ENCODE results near the gene KLHDC4. TPM values are rescaled to one million over a fixed set of nuclear protein-coding genes. Genes with fewer than 3 reads are reported as not detected.

The KLHDC4 gene
- total RNA-seq, 1 experiment from 2014 or later: 76.2 TPM

DNA sequence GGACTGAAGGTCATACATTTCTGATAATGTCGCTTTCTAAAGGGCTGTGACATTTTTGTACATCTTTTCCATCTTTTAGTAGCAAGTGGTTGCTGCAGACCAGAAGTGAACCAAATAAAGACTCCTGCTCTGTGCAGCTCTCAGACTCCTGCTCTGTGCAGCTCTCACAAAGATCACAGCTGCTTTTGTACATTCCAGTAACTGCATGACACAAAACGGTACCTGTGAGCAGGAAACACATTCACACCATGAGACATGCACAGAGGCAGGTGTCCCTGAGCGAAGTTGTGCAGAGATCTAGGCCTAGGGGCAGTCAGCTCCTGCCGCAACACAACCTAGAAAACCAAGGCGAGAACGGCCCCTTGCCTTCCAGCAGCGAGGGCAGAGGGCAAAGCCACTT lies 67.5 kb downstream of the KLHDC4 start:
- Histone ChIP-seq H4K91ac (ENCODE audit: insufficient read length, low read depth, low read length) (no peak overlapping the region), H4K20me1 (ENCODE audit: control insufficient read depth, insufficient read depth, insufficient read length) (no peaks in the 10 kb centered on the region), H3K79me1 (ENCODE audit: insufficient read depth, low read depth, low read length, poor library complexity, severe bottlenecking) (no peaks in the 10 kb centered on the region), H2BK20ac (ENCODE audit: low read depth, low read length, poor library complexity, severe bottlenecking) (no peak overlapping the region), H2AK5ac (ENCODE audit: insufficient read length, low read length) (no peak overlapping the region), H3K23me2 (ENCODE audit: insufficient read length, low read depth, low read length, poor library complexity, severe bottlenecking) (no peaks in the 10 kb centered on the region), H3T11ph (ENCODE audit: low read length) (no peak overlapping the region), H3K4me1 (ENCODE audit: insufficient read depth, low read length) (no peaks in the 10 kb centered on the region), H3K14ac (ENCODE audit: insufficient read depth, low read length) (no peak overlapping the region), H2BK12ac (ENCODE audit: insufficient read length, low read depth, low read length) (no peak overlapping the region), H4K5ac (ENCODE audit: insufficient read length, low read depth, low read length) (no peak overlapping the region), H3K4me2 (ENCODE audit: insufficient read depth, insufficient read length, low read length) (no peak overlapping the region), H2BK120ac (ENCODE audit: low read depth, low read length, poor library complexity, severe bottlenecking) (no peak overlapping the region), H3K9ac (ENCODE audit: extremely low read depth, insufficient read length, low read length) (no peak overlapping the region), H3K4ac (ENCODE audit: low read depth, low read length) (no peak overlapping the region), H3K27ac (ENCODE audit: insufficient read length, low read depth, low read length) (no peak overlapping the region), H2AFZ (ENCODE audit: low read length) (no peak overlapping the region), H3K56ac (ENCODE audit: insufficient read length, low read depth, low read length) (no peak overlapping the region), H3K27me3 (ENCODE audit: insufficient read depth, low read length) (no peaks in the 10 kb centered on the region), H3K18ac (ENCODE audit: insufficient read length, low read depth, low read length) (no peak overlapping the region), H2BK15ac (ENCODE audit: low read depth, low read length) (no peak overlapping the region), H4K8ac (replicated peaks; ENCODE audit: insufficient read length, low read depth, low read length) (no peak overlapping the region), H2BK5ac (ENCODE audit: insufficient read length, low read length) (no peak overlapping the region), H3K9me3 (ENCODE audit: control insufficient read depth, low read depth, low read length) (no peaks in the 10 kb centered on the region), H3K23ac (ENCODE audit: insufficient read length, low read depth, low read length) (no peak overlapping the region), H3K79me2 (ENCODE audit: insufficient read depth, low read length) (no peaks in the 10 kb centered on the region)
- no peak for DNase-seq
- TF ChIP-seq, protein P1, sequence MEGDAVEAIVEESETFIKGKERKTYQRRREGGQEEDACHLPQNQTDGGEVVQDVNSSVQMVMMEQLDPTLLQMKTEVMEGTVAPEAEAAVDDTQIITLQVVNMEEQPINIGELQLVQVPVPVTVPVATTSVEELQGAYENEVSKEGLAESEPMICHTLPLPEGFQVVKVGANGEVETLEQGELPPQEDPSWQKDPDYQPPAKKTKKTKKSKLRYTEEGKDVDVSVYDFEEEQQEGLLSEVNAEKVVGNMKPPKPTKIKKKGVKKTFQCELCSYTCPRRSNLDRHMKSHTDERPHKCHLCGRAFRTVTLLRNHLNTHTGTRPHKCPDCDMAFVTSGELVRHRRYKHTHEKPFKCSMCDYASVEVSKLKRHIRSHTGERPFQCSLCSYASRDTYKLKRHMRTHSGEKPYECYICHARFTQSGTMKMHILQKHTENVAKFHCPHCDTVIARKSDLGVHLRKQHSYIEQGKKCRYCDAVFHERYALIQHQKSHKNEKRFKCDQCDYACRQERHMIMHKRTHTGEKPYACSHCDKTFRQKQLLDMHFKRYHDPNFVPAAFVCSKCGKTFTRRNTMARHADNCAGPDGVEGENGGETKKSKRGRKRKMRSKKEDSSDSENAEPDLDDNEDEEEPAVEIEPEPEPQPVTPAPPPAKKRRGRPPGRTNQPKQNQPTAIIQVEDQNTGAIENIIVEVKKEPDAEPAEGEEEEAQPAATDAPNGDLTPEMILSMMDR (conservative IDR thresholded peaks at IDR 0.05): no peak
- H3K4me1 Mint-ChIP-seq: no peaks in the 10 kb centered on the region
- H3K4me3 Mint-ChIP-seq: no peak overlapping the region
- H3K9me3 Mint-ChIP-seq: no peaks in the 10 kb centered on the region
- peaks cover 10 to 72% (median 65%) of the 10 kb centered on the region in 3 experiments; a peak in 6 of 7 replicates for H3K36me3 Mint-ChIP-seq (ENCODE audit: insufficient read depth in 1 of 3, low read depth in 3 of 3)
- peak overlapping the region in 2 of 3 experiments; percentile 24 to 53; a peak in 1 of 7 replicates for H3K27ac Mint-ChIP-seq
- WGBS (ENCODE audit: extremely low coverage, insufficient read length, low lambda C conversion rate): no CpG with 5 or more reads among the region's 7 CpGs
- H3K27me3 Mint-ChIP-seq (ENCODE audit: low read depth): peaks cover 1% of the 10 kb centered on the region; the same call in 1 of the 2 replicates

All from H9 (cell line).